H1 (cell line): ENCODE results near the gene ADCY2. TPM values are rescaled to one million over a fixed set of nuclear protein-coding genes. Genes with fewer than 3 reads are reported as not detected.
A peak's percentile ranks its signal among the peaks of the same experiment; 100 is the strongest.

ENCODE experiments used
- CTCF ChIA-PET: fragments of 300-600 bp; sonication (Branson Sonifier 250); formaldehyde crosslinking; loops from one replicate; lab custom pipeline; 2021; ENCODE audit not compliant: partially characterized antibody; lab: Charles Lee
- POLR2A ChIA-PET: fragments of 300-600 bp; sonication (Branson Sonifier 250); formaldehyde crosslinking; loops from one replicate; lab custom pipeline; 2021; ENCODE audit warnings: inconsistent platforms; ENCODE audit not compliant: partially characterized antibody; lab: Charles Lee
- DNase-seq, 2 experiments: peaks; one replicate each; pipeline versions ENCODE4 v3.0.0 to v3.0.0-alpha.2; 2010 to 2022; ENCODE audit warnings: low spot score in 2 of 2, low read depth in 1 of 2, mixed read lengths in 1 of 2
- FAIRE-seq: peaks from 2 replicates; lab custom pipeline; 2011; peaks lifted over from hg19 to GRCh38; lab: Jason Lieb, UNC
- H2AFZ ChIP-seq: 2 replicates; pipeline ENCODE4 v1.8.1; 2012; ENCODE audit warnings: low read length, inconsistent platforms
- H2AK5ac ChIP-seq: 2 replicates; pipeline ENCODE4 v1.6.1; 2013; ENCODE audit warnings: low read depth, low read length
- H2BK120ac ChIP-seq: replicated peaks from 2 replicates; pipeline ENCODE3; 2013; ENCODE audit warnings: low read depth, low read length, inconsistent platforms
- H2BK12ac ChIP-seq: 2 replicates; pipeline ENCODE4 v1.6.1; 2013; ENCODE audit warnings: low read depth, low read length
- H2BK15ac ChIP-seq: 2 replicates; pipeline ENCODE4 v1.6.1; 2013; ENCODE audit warnings: low read length
- H2BK20ac ChIP-seq: 2 replicates; pipeline ENCODE4 v1.6.1; 2013; ENCODE audit warnings: low read length
- H2BK5ac ChIP-seq: 2 replicates; pipeline ENCODE4 v1.6.1; 2013; ENCODE audit warnings: low read depth, low read length
- H3K14ac ChIP-seq: 2 replicates; pipeline ENCODE4 v1.6.1; 2013; ENCODE audit warnings: inconsistent platforms; ENCODE audit not compliant: insufficient read length
- H3K18ac ChIP-seq: 2 replicates; pipeline ENCODE4 v1.6.1; 2013; ENCODE audit warnings: low read length; ENCODE audit errors: extremely low read depth
- H3K23ac ChIP-seq: 2 replicates; pipeline ENCODE4 v1.6.1; 2013; ENCODE audit warnings: inconsistent platforms; ENCODE audit not compliant: insufficient read length
- H3K23me2 ChIP-seq: 2 replicates; pipeline ENCODE4 v1.6.1; 2013; ENCODE audit warnings: low read depth, low read length
- H3K27ac ChIP-seq: 2 replicates; pipeline ENCODE4 v1.6.1; 2011; ENCODE audit warnings: low read depth, low read length, inconsistent platforms
- H3K27me3 ChIP-seq, 4 experiments: replicated peaks in 1 of 4; 1 replicate in 1 of 4; 2 replicates in 3 of 4; pipeline versions ENCODE4 v1.6.1 to v1.8.1; 2011 to 2013; ENCODE audit warnings: low read length in 3 of 4, mild to moderate bottlenecking in 3 of 4, inconsistent platforms in 2 of 4, mixed read lengths in 2 of 4, moderate library complexity in 1 of 4; ENCODE audit not compliant: control insufficient read depth in 3 of 4, insufficient read depth in 3 of 4; ENCODE audit errors: extremely low read depth in 1 of 4
- H3K36me3 ChIP-seq, 4 experiments: 2 replicates each; pipeline versions ENCODE4 v1.6.1 to v1.8.1; 2011 to 2013; ENCODE audit warnings: mild to moderate bottlenecking in 4 of 4, low read length in 3 of 4, moderate library complexity in 2 of 4, control low read depth in 1 of 4, inconsistent platforms in 1 of 4; ENCODE audit not compliant: insufficient read depth in 4 of 4, control insufficient read depth in 2 of 4
- H3K4ac ChIP-seq: replicated peaks from 2 replicates; pipeline ENCODE3; 2013; ENCODE audit warnings: low read length, low read depth, mixed read lengths, inconsistent platforms; ENCODE audit not compliant: insufficient read length
- H3K4me1 ChIP-seq, 4 experiments: replicated peaks in 1 of 4; 1 replicate in 1 of 4; 2 replicates in 3 of 4; pipeline versions ENCODE4 v1.6.1 to v1.8.1; 2011 to 2013; ENCODE audit warnings: low read length in 3 of 4, inconsistent platforms in 2 of 4, mixed read lengths in 1 of 4; ENCODE audit not compliant: insufficient read depth in 4 of 4, control insufficient read depth in 3 of 4
- H3K4me2 ChIP-seq, 2 experiments: 2 replicates each; pipeline versions ENCODE4 v1.6.1 to v1.8.1; 2011 to 2013; ENCODE audit warnings: low read depth in 2 of 2, low read length in 2 of 2, control low read depth in 1 of 2, inconsistent platforms in 1 of 2, mild to moderate bottlenecking in 1 of 2; ENCODE audit not compliant: insufficient read depth in 1 of 2
- H3K4me3 ChIP-seq, 4 experiments: fragments of 200-600, 300-600 bp in 1 of 4; sonication (generic), shearing (Covaris generic), sonication (Bioruptor Twin) in 1 of 4; 2 replicates each; pipeline versions ENCODE4 v1.5.1 to v1.8.1; 2011 to 2016; ENCODE audit warnings: low read length in 4 of 4, low read depth in 3 of 4, control low read depth in 2 of 4, inconsistent platforms in 2 of 4, mild to moderate bottlenecking in 2 of 4, mixed read lengths in 1 of 4, moderate library complexity in 1 of 4; ENCODE audit not compliant: insufficient read depth in 2 of 4; ENCODE audit errors: extremely low read depth in 1 of 4
- H3K56ac ChIP-seq: replicated peaks from 2 replicates; pipeline ENCODE3; 2013; ENCODE audit warnings: low read depth, mild to moderate bottlenecking, mixed read lengths, low read length, inconsistent platforms; ENCODE audit not compliant: insufficient read length
- H3K79me1 ChIP-seq: 2 replicates; pipeline ENCODE4 v1.6.1; 2013; ENCODE audit warnings: low read depth, low read length, control low read depth
- H3K79me2 ChIP-seq, 2 experiments: 2 replicates each; pipeline versions ENCODE4 v1.6.1 to v1.8.1; 2012 to 2013; ENCODE audit warnings: low read length in 2 of 2, mild to moderate bottlenecking in 2 of 2, inconsistent platforms in 1 of 2; ENCODE audit not compliant: insufficient read depth in 2 of 2, control insufficient read depth in 1 of 2
- H3K9ac ChIP-seq, 4 experiments: replicated peaks in 1 of 4; 1 replicate in 1 of 4; 2 replicates in 3 of 4; pipeline versions ENCODE4 v1.6.1 to v1.8.1; 2011 to 2013; ENCODE audit warnings: low read depth in 3 of 4, low read length in 3 of 4, control low read depth in 2 of 4, mild to moderate bottlenecking in 2 of 4, moderate library complexity in 2 of 4, inconsistent platforms in 1 of 4; ENCODE audit errors: extremely low read depth in 1 of 4
- H3K9me3 ChIP-seq, 2 experiments: 2 replicates each; pipeline versions ENCODE4 v1.6.1 to v1.8.1; 2012 to 2013; ENCODE audit warnings: mild to moderate bottlenecking in 2 of 2, moderate library complexity in 2 of 2, control low read depth in 1 of 2, inconsistent platforms in 1 of 2, low read depth in 1 of 2, low read length in 1 of 2, mixed read lengths in 1 of 2; ENCODE audit not compliant: insufficient read depth in 2 of 2
- H4K20me1 ChIP-seq, 2 experiments: replicated peaks in 1 of 2; 2 replicates each; pipeline versions ENCODE3 to v1.8.1; 2011 to 2013; ENCODE audit warnings: inconsistent platforms in 2 of 2, low read length in 2 of 2, mild to moderate bottlenecking in 1 of 2; ENCODE audit not compliant: insufficient read depth in 2 of 2, control insufficient read depth in 1 of 2
- H4K5ac ChIP-seq: 2 replicates; pipeline ENCODE4 v1.6.1; 2013; ENCODE audit warnings: low read length, low read depth, mixed read lengths, inconsistent platforms; ENCODE audit not compliant: insufficient read length
- H4K8ac ChIP-seq: 2 replicates; pipeline ENCODE4 v1.8.0; 2013; ENCODE audit warnings: mild to moderate bottlenecking, moderate library complexity, low read length, inconsistent platforms; ENCODE audit not compliant: insufficient read depth; ENCODE audit errors: extremely low read depth
- H4K91ac ChIP-seq: replicated peaks from 2 replicates; pipeline ENCODE3; 2013; ENCODE audit warnings: low read length, mixed read lengths, inconsistent platforms; ENCODE audit not compliant: insufficient read length
- CTBP2 ChIP-seq: IDR thresholded peaks from 2 replicates; pipeline ENCODE4 v1.7.0; 2011; ENCODE audit warnings: borderline replicate concordance, mild to moderate bottlenecking, moderate library complexity, mixed read lengths, low read length; ENCODE audit not compliant: insufficient read depth, insufficient read length
- GTF2F1 ChIP-seq: IDR thresholded peaks from 2 replicates; pipeline ENCODE4 v1.6.1; 2012; ENCODE audit warnings: low read depth, low read length, improper control_type of control experiment, borderline replicate concordance
- JUND ChIP-seq: IDR thresholded peaks from 2 replicates; pipeline ENCODE4 v1.6.1; 2011; ENCODE audit warnings: mild to moderate bottlenecking, improper control_type of control experiment, low read length
- MAX ChIP-seq: IDR thresholded peaks from 2 replicates; pipeline ENCODE4 v1.6.1; 2012; ENCODE audit warnings: inconsistent platforms
- NANOG ChIP-seq: IDR thresholded peaks from 2 replicates; pipeline ENCODE4 v1.6.1; 2011; ENCODE audit warnings: low read length, low read depth, mild to moderate bottlenecking, inconsistent platforms; ENCODE audit not compliant: insufficient read depth, poor library complexity, severe bottlenecking
- SIX5 ChIP-seq: IDR thresholded peaks from 2 replicates; pipeline ENCODE4 v1.6.1; 2011; ENCODE audit warnings: mild to moderate bottlenecking, low read depth, low read length
- TEAD4 ChIP-seq: IDR thresholded peaks from 2 replicates; pipeline ENCODE4 v1.6.1; 2012; ENCODE audit warnings: low read depth, low read length, inconsistent platforms, mixed read lengths
- WGBS, 2 experiments: shearing (Covaris generic) in 1 of 2; methylation state at CpG; one replicate each; pipeline versions ENCODE4 v1.1.6 to v1.1.7; 2013 to 2015; ENCODE audit warnings: low lambda C conversion rate in 2 of 2, mixed read lengths in 2 of 2, inconsistent platforms in 1 of 2, low coverage in 1 of 2, missing lambda C conversion rate in 1 of 2; ENCODE audit not compliant: insufficient replicate concordance in 2 of 2, insufficient coverage in 1 of 2, insufficient read length in 1 of 2; ENCODE audit errors: extremely low coverage in 1 of 2, missing lambda C conversion rate in 1 of 2; 5-methylcytosine and 5-hydroxymethylcytosine counted together
- polyA plus RNA-seq, 7 experiments: library from polyadenylated mRNA; depleted of rRNA in 3 of 7; stranded (reverse) in 5 of 7; unstranded in 2 of 7; fragments of >200 nt in 5 of 7; fragments of 200-250 nt in 2 of 7; gene quantifications; 1 replicate in 5 of 7; 2 replicates in 1 of 7; 4 replicates in 1 of 7; pipeline versions ENCODE4 v1.2.1 to v1.2.3, GENCODE V29; 2011 to 2013; ENCODE audit warnings: missing spikeins in 2 of 7, mixed read lengths in 2 of 7
- total RNA-seq: library from RNA; stranded (reverse); fragmentation: NEBNext Ultra II Directional; extraction: Animal tissue kit (Norgen Biotek cat#: 25700); gene quantifications from 2 replicates; pipeline ENCODE4 v1.2.1, GENCODE V29; 2021

The ADCY2 gene
- total and polyA plus RNA-seq, 2 of the 8 experiments (the other 6 are each of a cell fraction or from before 2014, with no cell fraction given) = 35.8 to 122 TPM

- CTCF ChIA-PET = interaction anchor here (1.5 kb wide), 1 partner anchor 8 kb away, joined by 3 read pairs; no protein-coding TSS in a partner anchor
- H3K23me2 ChIP-seq = no peaks in the 10 kb centered on the region
- no peak overlapping the region for H3K27ac ChIP-seq
- H4K8ac ChIP-seq = no peak overlapping the region
- H2AK5ac ChIP-seq = peak overlapping the region; percentile 44; the same call in 1 of the 2 replicates
- no peak overlapping the region for H3K4me2 ChIP-seq
- no peak overlapping the region for H4K5ac ChIP-seq
- WGBS, 2 experiments = 82% methylated on average over 5 of the region's 5 CpGs; no CpG with 5 or more reads in 1 of the 2 experiments
- POLR2A ChIA-PET = interaction anchor here (0.5 to 1.1 kb wide), 2 partner anchors 34 to 181 kb away, joined by 3 read pairs; partner anchors contain the start of gene ADCY2
- H2BK120ac ChIP-seq = no peak overlapping the region
- H3K4ac ChIP-seq = no peak overlapping the region
- H4K91ac ChIP-seq = no peak overlapping the region
- no peaks in the 10 kb centered on the region for H3K79me1 ChIP-seq
- H3K23ac ChIP-seq = no peak overlapping the region
- no peak overlapping the region; the same call in 1 of the 2 replicates for H3K18ac ChIP-seq
- no peaks in the 10 kb centered on the region for H3K27me3 ChIP-seq
- H3K56ac ChIP-seq = no peak overlapping the region
- H3K36me3 ChIP-seq = peaks cover 0 to 4% (median 0%) of the 10 kb centered on the region in 4 experiments; a peak in 3 of 8 replicates
- H3K9me3 ChIP-seq = peaks cover 2 to 7% of the 10 kb centered on the region in 2 experiments; a peak in 1 of 4 replicates
- FAIRE-seq (no peak), DNase-seq (no peak)
- H2BK20ac ChIP-seq = peak overlapping the region; percentile 88; the same call in 1 of the 2 replicates
- H3K79me2 ChIP-seq = no peaks in the 10 kb centered on the region
- H3K4me3 ChIP-seq = no peak overlapping the region
- peaks cover 0 to 7% (median 1%) of the 10 kb centered on the region in 4 experiments; a peak in 5 of 7 replicates for H3K4me1 ChIP-seq
- no peak overlapping the region for H3K14ac ChIP-seq
- peak overlapping the region; percentile 51; the same call in 1 of the 2 replicates for H2BK12ac ChIP-seq
- no peak overlapping the region for H2AFZ ChIP-seq
- H4K20me1 ChIP-seq = no peaks in the 10 kb centered on the region
- no peak overlapping the region for H3K9ac ChIP-seq
- H2BK15ac ChIP-seq = no peak overlapping the region
- peak overlapping the region; percentile 6; the same call in 1 of the 2 replicates for H2BK5ac ChIP-seq
- no peak for TF ChIP-seq CTBP2
- TF ChIP-seq NANOG = no peak
- no peak for TF ChIP-seq TEAD4
- no peak for TF ChIP-seq MAX
- no peak for TF ChIP-seq GTF2F1
- no peak for TF ChIP-seq JUND
- no peak for TF ChIP-seq SIX5
Observed at GRCh38 chr5:7361593-7361992, 34.3 kb upstream of the ADCY2 start.
